HG03066 (cell line): Measurements from ENCODE around the gene RYR2.

Experiments used
- ATAC-seq: cut with Tn5 transposase; IDR thresholded peaks from one replicate; pipeline ENCODE4 v1.9.1; 2021; ENCODE audit warnings: low read depth; ENCODE audit not compliant: unreplicated experiment

RYR2 gene

DNA sequence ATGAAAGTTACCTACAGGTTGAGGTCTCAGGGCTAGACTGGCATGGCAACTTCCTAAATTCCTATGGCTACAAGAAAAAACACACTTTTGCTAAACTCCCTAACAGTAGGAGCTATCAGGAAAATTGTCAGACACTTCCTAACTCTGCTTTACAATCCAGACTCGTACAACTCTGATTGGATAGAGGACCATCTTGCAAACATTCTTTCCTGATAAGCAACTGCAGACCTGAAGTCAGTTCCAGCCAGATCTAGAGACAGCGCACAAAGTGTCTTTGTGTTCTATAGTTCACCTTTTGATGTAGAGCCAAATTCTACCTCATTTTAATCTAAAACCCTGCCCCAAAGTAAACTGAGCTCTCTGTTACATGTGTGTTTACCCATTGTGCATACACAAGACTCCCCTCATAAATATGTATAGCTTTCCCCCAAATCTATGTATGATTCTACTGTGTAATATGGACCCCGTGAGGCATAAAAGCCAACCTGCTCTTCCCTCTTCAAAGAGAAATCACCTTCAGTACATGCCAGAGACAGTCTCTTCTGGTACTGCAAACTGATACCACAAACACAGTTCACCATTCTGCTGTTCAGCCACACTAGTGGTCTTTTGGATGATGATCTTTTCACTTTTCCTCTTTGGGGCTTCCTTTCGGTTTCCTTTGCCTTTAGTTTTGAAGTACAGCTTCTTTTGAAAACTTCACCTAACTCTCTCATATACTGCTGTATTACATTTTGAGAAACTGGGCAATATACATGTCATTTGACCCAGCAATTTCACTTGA, 827.0 kb downstream of the RYR2 start:
- ATAC-seq: no peak

GRCh38 chr1:237873487-237874211, 831.7 kb downstream of the RYR2 start:
- ATAC-seq: no peak

DNA sequence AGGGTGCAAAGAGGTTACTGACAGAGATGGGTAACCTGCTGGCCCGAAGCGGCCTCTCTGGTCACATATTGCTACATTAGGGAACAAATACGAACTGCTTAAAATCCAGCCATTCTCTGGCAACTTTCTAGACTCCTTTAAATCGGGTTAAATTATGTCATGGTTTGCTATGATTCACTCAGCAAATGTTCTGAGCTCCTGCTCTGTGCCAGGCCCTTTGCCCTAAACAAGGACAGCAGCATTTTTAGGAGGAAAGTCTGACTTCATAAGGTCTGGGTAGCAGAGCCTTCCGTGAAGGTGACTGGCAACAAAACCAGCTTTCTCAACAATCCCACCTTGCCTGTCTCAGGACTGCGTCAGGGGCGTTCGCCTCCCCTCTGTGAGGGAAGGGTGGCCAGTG, 833.3 kb downstream of the RYR2 start:
- no peak for ATAC-seq

- no peak for ATAC-seq
These were observed 835.6 kb downstream of the RYR2 start for GRCh38 chr1:237877631-237878030.

DNA sequence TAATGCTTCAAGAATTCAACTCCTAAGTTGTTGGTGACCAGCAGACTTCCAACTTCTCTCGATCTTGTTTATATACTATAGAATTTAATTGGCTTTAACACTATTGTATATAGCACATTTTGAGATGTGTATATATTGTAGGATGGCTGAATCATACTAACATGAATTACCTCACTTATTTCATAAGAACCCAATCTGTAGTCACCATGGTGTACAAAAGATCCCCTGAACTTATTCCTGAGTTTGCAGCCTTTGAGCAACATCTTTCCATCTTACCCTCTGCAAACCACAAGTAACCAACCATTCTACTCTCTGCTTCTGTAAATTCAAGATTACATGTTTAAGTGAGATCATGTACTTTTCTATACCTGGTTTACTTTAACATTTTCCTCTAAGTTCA, 836.4 kb downstream of the RYR2 start:
- no peak for ATAC-seq

DNA sequence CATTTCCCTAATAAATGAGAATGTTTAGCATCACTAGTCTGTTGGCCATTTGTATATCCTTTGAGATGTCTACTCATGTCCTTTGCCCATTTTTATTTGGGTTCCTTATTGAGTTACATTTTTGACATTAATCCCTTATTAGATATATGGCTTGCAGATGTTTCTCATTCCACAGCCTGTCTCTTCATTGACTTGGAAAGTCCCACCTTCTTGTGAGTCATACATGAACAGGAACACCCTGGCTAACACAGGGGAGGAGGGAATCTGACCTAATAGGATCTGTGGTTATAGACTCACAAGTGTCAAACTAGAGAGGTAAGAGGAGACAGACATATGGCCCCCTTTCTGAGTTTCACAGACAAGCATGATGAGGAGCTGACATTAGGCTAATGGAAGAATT, 837.2 kb downstream of the RYR2 start:
- ATAC-seq: no peak
